ENCODE measurements around the gene TMCC3.

DNA sequence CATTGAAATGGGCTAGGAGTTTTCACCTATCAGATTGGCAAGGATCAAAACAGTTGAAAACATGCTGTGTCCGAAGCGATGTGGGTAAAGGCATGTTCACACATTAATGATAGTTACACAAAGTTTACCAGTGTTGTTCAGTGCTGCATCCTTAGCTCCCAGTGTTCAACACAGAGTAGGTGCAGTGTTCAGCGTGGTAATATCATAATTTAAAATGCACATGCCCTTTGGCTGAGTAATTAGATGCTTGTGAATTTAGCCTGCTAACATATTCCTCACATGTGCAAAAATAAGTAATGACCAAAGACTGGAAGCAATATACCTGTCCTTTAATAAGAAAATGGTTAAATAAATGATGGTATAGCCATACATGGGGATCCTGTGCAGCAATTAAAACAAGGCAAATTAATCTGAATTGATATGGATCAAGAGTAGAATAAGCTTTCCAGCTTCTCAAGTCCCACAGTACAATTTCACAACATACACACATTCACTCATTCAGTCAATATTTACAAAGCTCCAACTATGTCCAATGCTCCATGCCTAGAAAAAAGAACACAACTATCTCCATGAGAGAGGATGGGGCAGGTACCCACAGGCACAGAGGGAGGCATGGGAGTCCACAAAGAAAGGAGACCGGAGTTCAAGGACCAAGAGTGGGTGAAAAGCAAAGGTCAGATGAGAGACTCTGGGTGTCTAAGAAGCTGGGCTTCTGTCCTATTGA lies 12.8 kb downstream of the TMCC3 start:
- no peak for TF ChIP-seq EZH2 (IDR thresholded peaks at IDR 0.05; ENCODE audit: borderline replicate concordance, low read length)
- TF ChIP-seq, protein P1, sequence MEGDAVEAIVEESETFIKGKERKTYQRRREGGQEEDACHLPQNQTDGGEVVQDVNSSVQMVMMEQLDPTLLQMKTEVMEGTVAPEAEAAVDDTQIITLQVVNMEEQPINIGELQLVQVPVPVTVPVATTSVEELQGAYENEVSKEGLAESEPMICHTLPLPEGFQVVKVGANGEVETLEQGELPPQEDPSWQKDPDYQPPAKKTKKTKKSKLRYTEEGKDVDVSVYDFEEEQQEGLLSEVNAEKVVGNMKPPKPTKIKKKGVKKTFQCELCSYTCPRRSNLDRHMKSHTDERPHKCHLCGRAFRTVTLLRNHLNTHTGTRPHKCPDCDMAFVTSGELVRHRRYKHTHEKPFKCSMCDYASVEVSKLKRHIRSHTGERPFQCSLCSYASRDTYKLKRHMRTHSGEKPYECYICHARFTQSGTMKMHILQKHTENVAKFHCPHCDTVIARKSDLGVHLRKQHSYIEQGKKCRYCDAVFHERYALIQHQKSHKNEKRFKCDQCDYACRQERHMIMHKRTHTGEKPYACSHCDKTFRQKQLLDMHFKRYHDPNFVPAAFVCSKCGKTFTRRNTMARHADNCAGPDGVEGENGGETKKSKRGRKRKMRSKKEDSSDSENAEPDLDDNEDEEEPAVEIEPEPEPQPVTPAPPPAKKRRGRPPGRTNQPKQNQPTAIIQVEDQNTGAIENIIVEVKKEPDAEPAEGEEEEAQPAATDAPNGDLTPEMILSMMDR (conservative IDR thresholded peaks at IDR 0.05 in 1 of 2, IDR thresholded peaks at IDR 0.05 in 1 of 2; ENCODE audit: extremely low read depth in 1 of 2, insufficient read depth in 1 of 2, low read depth in 1 of 2, low read length in 2 of 2), result no peak

Data from mammary epithelial cell (primary cell).